ENCODE results near the gene MRPL42. TPM values are rescaled to one million over a fixed set of nuclear protein-coding genes. Genes with fewer than 3 reads are reported as not detected.
A peak's percentile ranks its signal among the peaks of the same experiment; 100 is the strongest.

The MRPL42 gene
- 40.9 and 44.6 TPM in 2 replicates for total RNA-seq

- TF ChIP-seq CTCF (IDR thresholded peaks at IDR 0.05): no peak
- Mint-ChIP-seq H3K36me3 (ENCODE audit: low read depth) (peaks cover 28% of the 10 kb centered on the region), H3K4me3 (peak within 1 kb of the TSS; percentile 95), H3K9me3 (no peaks in the 10 kb centered on the region), H3K4me1 (peaks cover 23% of the 10 kb centered on the region), H3K27me3 (no peaks in the 10 kb centered on the region), H3K27ac (peak within 1 kb of the TSS; percentile 94)
- ChIA-PET CTCF (interaction anchor here (1.2 to 1.9 kb wide), 5 partner anchors 9 to 634 kb away, joined by 3 to 9 read pairs (median 4); no protein-coding TSS in a partner anchor), POLR2A (interaction anchor here (0.6 to 3.0 kb wide), 11 partner anchors 18 to 873 kb away, joined by 3 to 32 read pairs (median 3); partner anchors contain the start of genes EEA1 and UBE2N)
- DNase-seq (peak; percentile 93), ATAC-seq (ENCODE audit: low read depth) (peak; percentile 92)
- intact Hi-C loops (cut with micrococcal nuclease): loop anchor here (1.0 to 5.0 kb wide), 11 partner anchors 18 to 1750 kb away; partner anchors contain the start of genes CRADD, EEA1, FGD6 and NUDT4
Measured at GRCh38 chr12:93467351-93468007, at the start of gene MRPL42. MRPL42 (plus strand) TSS chr12:93467514; CDS start chr12:93469286, 1,772 bp downstream.

GRCh38 chr12:93417967-93418480 lies 49.3 kb upstream of the MRPL42 start:
- peaks cover 83% of the 10 kb centered on the region for H3K4me1 Mint-ChIP-seq
- intact Hi-C loops (cut with micrococcal nuclease): loop anchor here (2.0 kb wide), 1 partner anchor 13 kb away; no protein-coding TSS in a partner anchor

GRCh38 chr12:93419388-93420034 lies 47.8 kb upstream of the MRPL42 start:
- Mint-ChIP-seq H3K27ac (peak overlapping the region; percentile 31), H3K4me3 (no peak overlapping the region), H3K9me3 (no peaks in the 10 kb centered on the region), H3K36me3 (ENCODE audit: low read depth) (peaks cover 11% of the 10 kb centered on the region), H3K4me1 (peaks cover 87% of the 10 kb centered on the region), H3K27me3 (no peaks in the 10 kb centered on the region)
- intact Hi-C loops (cut with micrococcal nuclease): loop anchor here (1.0 to 5.0 kb wide), 9 partner anchors 9 to 683 kb away; partner anchors contain the start of genes MRPL42 and SOCS2
- ChIA-PET CTCF (interaction anchor here (0.6 to 4.4 kb wide), 24 partner anchors 9 to 1745 kb away, joined by 3 to 54 read pairs (median 5); partner anchors contain the start of genes MRPL42 and UBE2N), POLR2A (interaction anchor here (0.7 to 1.8 kb wide), 8 partner anchors 13 to 697 kb away, joined by 3 to 10 read pairs (median 4); partner anchors contain the start of gene UBE2N)
- no peak for DNase-seq
- ATAC-seq (ENCODE audit: low read depth): peak; percentile 56
- peak; percentile 68 for TF ChIP-seq CTCF (IDR thresholded peaks at IDR 0.05)

More at GRCh38 chr12:93417967-93418480, 49.3 kb upstream of the MRPL42 start:
- no peak for DNase-seq
- ChIA-PET CTCF (interaction anchor here (0.8 to 4.4 kb wide), 3 partner anchors 18 to 430 kb away, joined by 3 to 54 read pairs (median 3); no protein-coding TSS in a partner anchor), POLR2A (no interaction called here)
- ATAC-seq (ENCODE audit: low read depth): no peak
- no peak overlapping the region for H3K27ac Mint-ChIP-seq
- no peaks in the 10 kb centered on the region for H3K9me3 Mint-ChIP-seq
- H3K4me3 Mint-ChIP-seq: no peak overlapping the region
- H3K36me3 Mint-ChIP-seq (ENCODE audit: low read depth): peaks cover 19% of the 10 kb centered on the region
- TF ChIP-seq CTCF (IDR thresholded peaks at IDR 0.05): no peak
- no peaks in the 10 kb centered on the region for H3K27me3 Mint-ChIP-seq

- ATAC-seq (ENCODE audit: low read depth) (no peak), DNase-seq (no peak)
- ChIA-PET CTCF (interaction anchor here (0.7 to 1.2 kb wide), 3 partner anchors 41 to 680 kb away, joined by 3 to 6 read pairs (median 3); no protein-coding TSS in a partner anchor), POLR2A (interaction anchor here (0.6 to 1.4 kb wide), 4 partner anchors 15 to 484 kb away, joined by 3 to 4 read pairs (median 4); partner anchors contain the start of gene MRPL42)
- TF ChIP-seq CTCF (IDR thresholded peaks at IDR 0.05): no peak
- H3K36me3 Mint-ChIP-seq (ENCODE audit: low read depth): peaks cover 7% of the 10 kb centered on the region
- H3K9me3 Mint-ChIP-seq: no peaks in the 10 kb centered on the region
- intact Hi-C loops (cut with micrococcal nuclease): loop anchor here (5.0 kb wide), 2 partner anchors 150 to 680 kb away; partner anchors contain the start of gene SOCS2
- H3K4me3 Mint-ChIP-seq: no peak overlapping the region
- H3K27ac Mint-ChIP-seq: peak overlapping the region; percentile 51
- H3K4me1 Mint-ChIP-seq: peaks cover 88% of the 10 kb centered on the region
- H3K27me3 Mint-ChIP-seq: no peaks in the 10 kb centered on the region
Measured at GRCh38 chr12:93422050-93422449, 45.3 kb upstream of the MRPL42 start.
